ENCODE results near the gene CNPY3. TPM values are rescaled to one million over a fixed set of nuclear protein-coding genes. Genes with fewer than 3 reads are reported as not detected.
A peak's percentile ranks its signal among the peaks of the same experiment; 100 is the strongest.

The CNPY3 gene
- total and polyA plus RNA-seq, 3 experiments from 2014 or later: 53.1 to 122 (median 55.8) TPM

GRCh38 chr6:42978487-42978838 is 49.2 kb downstream of the CNPY3 start:
- peak in 2 of 5 donors; percentile 6 to 24 for DNase-seq
- Mint-ChIP-seq H3K27me3 (no peaks in the 10 kb centered on the region), H3K36me3 (peaks cover 0 to 26% (median 2%) of the 10 kb centered on the region in 3 donors), H3K4me1 (peaks cover 33 to 61% (median 48%) of the 10 kb centered on the region in 3 donors), H3K4me3 (peak overlapping the region; percentile 84 to 94 (median 87)), H3K27ac (peak overlapping the region; percentile 85 to 95 (median 90)), H3K9me3 (no peaks in the 10 kb centered on the region)
- no peaks in the 10 kb centered on the region for H3K9me3 ChIP-seq (ENCODE audit: low read length)
- H3K4me3 ChIP-seq (ENCODE audit: low read length): peak overlapping the region; percentile 80
- no peaks in the 10 kb centered on the region for H3K27me3 ChIP-seq (ENCODE audit: insufficient read depth, low read length, poor library complexity, severe bottlenecking)
- ChIA-PET CTCF (interaction anchor here (1.0 to 2.3 kb wide), 3 partner anchors 9 to 49 kb away, joined by 3 to 16 read pairs (median 4); partner anchors contain the start of gene CNPY3), POLR2A (interaction anchor here (0.6 to 2.5 kb wide), 15 partner anchors 13 to 1656 kb away, joined by 3 to 50 read pairs (median 4); partner anchors contain the start of genes CNPY3, CUL7, GNMT and GTPBP2)
- peak overlapping the region; percentile 79 for H3K27ac ChIP-seq (ENCODE audit: low read depth, low read length)
- peaks cover 4% of the 10 kb centered on the region for H3K36me3 ChIP-seq (ENCODE audit: insufficient read depth, low read length)
- H3K4me1 ChIP-seq (ENCODE audit: insufficient read depth, low read length): peaks cover 42% of the 10 kb centered on the region

GRCh38 chr6:42978839-42979522 is 49.7 kb downstream of the CNPY3 start, which contains the start of gene PEX6:
PEX6 (minus strand) TSS chr6:42979181; CDS start chr6:42979150, 31 bp downstream.
- POLR2A ChIA-PET: interaction anchor here (0.7 to 2.5 kb wide), 19 partner anchors 13 to 1245 kb away, joined by 3 to 50 read pairs (median 3); partner anchors contain the start of genes CNPY3, CUL7, GNMT and GTPBP2
- Histone ChIP-seq H3K27ac (ENCODE audit: low read depth, low read length) (peak within 1 kb of the TSS; percentile 79), H3K4me3 (ENCODE audit: low read length) (peak within 1 kb of the TSS; percentile 80), H3K9me3 (ENCODE audit: low read length) (no peaks in the 10 kb centered on the region), H3K27me3 (ENCODE audit: insufficient read depth, low read length, poor library complexity, severe bottlenecking) (no peaks in the 10 kb centered on the region), H3K36me3 (ENCODE audit: insufficient read depth, low read length) (peaks cover 2% of the 10 kb centered on the region), H3K4me1 (ENCODE audit: insufficient read depth, low read length) (peaks cover 47% of the 10 kb centered on the region)
- Mint-ChIP-seq H3K4me3 (peak within 1 kb of the TSS; percentile 87 to 96 (median 94)), H3K27ac (peak within 1 kb of the TSS; percentile 94 to 99 (median 97)), H3K9me3 (no peaks in the 10 kb centered on the region), H3K4me1 (peaks cover 36 to 61% (median 50%) of the 10 kb centered on the region in 3 donors), H3K27me3 (no peaks in the 10 kb centered on the region), H3K36me3 (peaks cover 0 to 21% (median 2%) of the 10 kb centered on the region in 3 donors)
- DNase-seq: peak; percentile 90 to 97 (median 94)
- CTCF ChIA-PET: interaction anchor here (1.0 to 2.3 kb wide), 5 partner anchors 9 to 165 kb away, joined by 3 to 16 read pairs (median 4); partner anchors contain the start of gene CNPY3

- POLR2A ChIA-PET: interaction anchor here (0.8 to 2.5 kb wide), 14 partner anchors 12 to 1245 kb away, joined by 3 to 50 read pairs (median 5); partner anchors contain the start of genes CNPY3, KLC4, KLHDC3 and MEA1
- Histone ChIP-seq H3K4me1 (ENCODE audit: insufficient read depth, low read length) (peaks cover 47% of the 10 kb centered on the region), H3K4me3 (ENCODE audit: low read length) (peak overlapping the region; percentile 80)
These were observed 50.4 kb downstream of the CNPY3 start for GRCh38 chr6:42979523-42980177.

GRCh38 chr6:42981836-42982235 is 52.6 kb downstream of the CNPY3 start:
- no peak overlapping the region for H3K4me3 ChIP-seq (ENCODE audit: low read length)
- H3K9me3 ChIP-seq (ENCODE audit: low read length): no peaks in the 10 kb centered on the region
- POLR2A ChIA-PET: interaction anchor here (0.7 kb wide), 1 partner anchor 32 kb away, joined by 3 read pairs; the partner anchor contains the start of gene KLHDC3
- Mint-ChIP-seq H3K9me3 (no peaks in the 10 kb centered on the region), H3K36me3 (peaks cover 0 to 19% (median 1%) of the 10 kb centered on the region in 3 donors), H3K4me1 (peaks cover 52 to 64% (median 58%) of the 10 kb centered on the region in 3 donors), H3K27ac (peak overlapping the region; percentile 24 to 93 (median 76)), H3K4me3 (peak overlapping the region in 5 of 7 donors; percentile 8 to 65 (median 59)), H3K27me3 (no peaks in the 10 kb centered on the region)
- H3K4me1 ChIP-seq (ENCODE audit: insufficient read depth, low read length): peaks cover 54% of the 10 kb centered on the region
- no peaks in the 10 kb centered on the region for H3K27me3 ChIP-seq (ENCODE audit: insufficient read depth, low read length, poor library complexity, severe bottlenecking)
- no peaks in the 10 kb centered on the region for H3K36me3 ChIP-seq (ENCODE audit: insufficient read depth, low read length)
- no peak for DNase-seq
- CTCF ChIA-PET: no interaction called here
- H3K27ac ChIP-seq (ENCODE audit: low read depth, low read length): no peak overlapping the region

More at GRCh38 chr6:42979523-42980177, 50.4 kb downstream of the CNPY3 start:
- peak overlapping the region; percentile 85 to 96 (median 94) for H3K4me3 Mint-ChIP-seq
- no peaks in the 10 kb centered on the region for H3K27me3 Mint-ChIP-seq
- H3K4me1 Mint-ChIP-seq: peaks cover 39 to 62% (median 52%) of the 10 kb centered on the region in 3 donors
- Histone ChIP-seq H3K27ac (ENCODE audit: low read depth, low read length) (peak overlapping the region; percentile 79), H3K36me3 (ENCODE audit: insufficient read depth, low read length) (no peaks in the 10 kb centered on the region), H3K27me3 (ENCODE audit: insufficient read depth, low read length, poor library complexity, severe bottlenecking) (no peaks in the 10 kb centered on the region), H3K9me3 (ENCODE audit: low read length) (no peaks in the 10 kb centered on the region)
- DNase-seq: peak in 1 of 5 donors; percentile 18
- peaks cover 0 to 20% (median 2%) of the 10 kb centered on the region in 3 donors for H3K36me3 Mint-ChIP-seq
- CTCF ChIA-PET: interaction anchor here (1.0 to 2.3 kb wide), 7 partner anchors 8 to 447 kb away, joined by 3 to 16 read pairs (median 4); partner anchors contain the start of genes ABCC10 and CNPY3
- H3K9me3 Mint-ChIP-seq: no peaks in the 10 kb centered on the region
- peak overlapping the region; percentile 94 to 99 (median 97) for H3K27ac Mint-ChIP-seq

- ChIA-PET CTCF (interaction anchor here (1.0 to 1.9 kb wide), 7 partner anchors 25 to 270 kb away, joined by 3 to 17 read pairs (median 7); partner anchors contain the start of genes CNPY3, KLHDC3 and MEA1), POLR2A (interaction anchor here (0.5 to 2.1 kb wide), 12 partner anchors 9 to 1894 kb away, joined by 3 to 45 read pairs (median 4); partner anchors contain the start of genes CNPY3, GNMT, KLC4 and KLHDC3)
- H3K4me1 ChIP-seq (ENCODE audit: insufficient read depth, low read length): peaks cover 53% of the 10 kb centered on the region
- Mint-ChIP-seq H3K27ac (peak within 1 kb of the TSS; percentile 90 to 98 (median 96)), H3K27me3 (peaks cover 0 to 2% of the 10 kb centered on the region in 2 donors), H3K9me3 (no peaks in the 10 kb centered on the region), H3K4me1 (peaks cover 59 to 73% (median 60%) of the 10 kb centered on the region in 3 donors), H3K36me3 (peaks cover 0 to 26% (median 0%) of the 10 kb centered on the region in 3 donors), H3K4me3 (peak within 1 kb of the TSS; percentile 82 to 96 (median 93))
- peak; percentile 93 to 98 (median 97) for DNase-seq
- H3K27me3 ChIP-seq (ENCODE audit: insufficient read depth, low read length, poor library complexity, severe bottlenecking): no peaks in the 10 kb centered on the region
- H3K27ac ChIP-seq (ENCODE audit: low read depth, low read length): peak within 1 kb of the TSS; percentile 87
- H3K36me3 ChIP-seq (ENCODE audit: insufficient read depth, low read length): peaks cover 5% of the 10 kb centered on the region
- peak within 1 kb of the TSS; percentile 88 for H3K4me3 ChIP-seq (ENCODE audit: low read length)
- H3K9me3 ChIP-seq (ENCODE audit: low read length): no peaks in the 10 kb centered on the region
These were observed 55.0 kb downstream of the CNPY3 start, which contains the start of gene PPP2R5D for GRCh38 chr6:42984001-42984923. PPP2R5D (plus strand) TSS chr6:42984570; CDS start chr6:42984678, 108 bp downstream.

GRCh38 chr6:42984924-42985475 is 55.7 kb downstream of the CNPY3 start:
- Histone ChIP-seq H3K4me3 (ENCODE audit: low read length) (peak overlapping the region; percentile 61), H3K27me3 (ENCODE audit: insufficient read depth, low read length, poor library complexity, severe bottlenecking) (no peaks in the 10 kb centered on the region), H3K36me3 (ENCODE audit: insufficient read depth, low read length) (peaks cover 8% of the 10 kb centered on the region), H3K4me1 (ENCODE audit: insufficient read depth, low read length) (peaks cover 45% of the 10 kb centered on the region), H3K9me3 (ENCODE audit: low read length) (no peaks in the 10 kb centered on the region), H3K27ac (ENCODE audit: low read depth, low read length) (peak overlapping the region; percentile 79)
- ChIA-PET POLR2A (interaction anchor here (1.3 to 2.1 kb wide), 6 partner anchors 14 to 239 kb away, joined by 3 to 45 read pairs (median 8); partner anchors contain the start of genes CNPY3, KLC4, KLHDC3 and MEA1), CTCF (interaction anchor here (1.4 to 1.9 kb wide), 4 partner anchors 24 to 271 kb away, joined by 3 to 17 read pairs (median 8); partner anchors contain the start of gene CNPY3)
- Mint-ChIP-seq H3K4me1 (peaks cover 52 to 73% (median 55%) of the 10 kb centered on the region in 3 donors), H3K36me3 (peaks cover 0 to 32% (median 0%) of the 10 kb centered on the region in 3 donors), H3K9me3 (no peaks in the 10 kb centered on the region), H3K27ac (peak overlapping the region; percentile 20 to 95 (median 86)), H3K4me3 (peak overlapping the region; percentile 82 to 96 (median 93)), H3K27me3 (peaks cover 0 to 2% of the 10 kb centered on the region in 2 donors)
- DNase-seq: peak in 1 of 5 donors; percentile 14

Data from CD8-positive, alpha-beta memory T cell (primary cell).